PFSK-1 (cell line): ENCODE data around the gene SLC38A2.

Experiments
- POLR2AphosphoS5 ChIP-seq: IDR thresholded peaks from 2 replicates; pipeline ENCODE4 v1.6.1; 2012; ENCODE audit warnings: low read depth, mild to moderate bottlenecking, control low read depth, low read length, moderate library complexity
- REST ChIP-seq, 2 experiments: IDR thresholded peaks; 2 replicates each; pipeline versions ENCODE4 v1.6.1 to v1.8.0; 2011 to 2012; ENCODE audit warnings: low read depth in 2 of 2, low read length in 2 of 2, control low read depth in 1 of 2, inconsistent platforms in 1 of 2, mild to moderate bottlenecking in 1 of 2, moderate library complexity in 1 of 2; ENCODE audit not compliant: insufficient read depth in 1 of 2
- TAF1 ChIP-seq: IDR thresholded peaks from 2 replicates; pipeline ENCODE4 v1.6.1; 2012; ENCODE audit warnings: low read length, control low read depth, borderline replicate concordance; ENCODE audit not compliant: insufficient read depth

DNA sequence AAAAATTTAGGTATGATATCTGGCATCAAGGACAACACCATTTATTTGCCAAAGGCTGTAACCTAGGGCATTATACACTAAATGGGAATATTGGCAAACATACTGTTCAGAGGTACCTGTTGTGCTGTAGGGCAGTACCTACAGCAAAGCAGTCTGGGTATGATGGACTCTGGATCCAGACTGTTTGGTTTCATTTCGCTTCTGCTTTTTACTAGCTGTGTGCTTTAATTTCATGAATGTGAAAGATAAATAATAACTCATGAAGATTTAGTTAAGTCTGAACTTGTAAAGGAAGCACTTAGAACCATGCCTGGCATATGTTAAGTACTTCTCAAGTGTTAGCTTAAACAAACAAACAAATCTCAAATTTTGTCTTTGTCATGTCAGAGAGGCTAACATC, 17.7 kb upstream of the SLC38A2 start:
- TF ChIP-seq TAF1 (no peak), POLR2AphosphoS5 (no peak), REST (IDR thresholded peaks at IDR 0.05; ENCODE audit: insufficient read depth in 1 of 2, low read depth in 2 of 2, low read length in 2 of 2) (no peak)
